HG03175 (cell line): ENCODE measurements around the gene KRTAP10-8.
"Not testable (repeated sequence)": the region's sequence is repeated elsewhere in the genome, so short reads cannot be mapped to it uniquely, and the experiment has no call there.

ENCODE experiments used
- ATAC-seq: cut with Tn5 transposase; IDR thresholded peaks from one replicate; pipeline ENCODE4 v1.9.1; 2021; ENCODE audit warnings: mild to moderate bottlenecking, moderate library complexity; ENCODE audit not compliant: unreplicated experiment

The KRTAP10-8 gene

GRCh38 chr21:44579056-44579832, 32.6 kb upstream of the KRTAP10-8 start:
- no peak for ATAC-seq

DNA sequence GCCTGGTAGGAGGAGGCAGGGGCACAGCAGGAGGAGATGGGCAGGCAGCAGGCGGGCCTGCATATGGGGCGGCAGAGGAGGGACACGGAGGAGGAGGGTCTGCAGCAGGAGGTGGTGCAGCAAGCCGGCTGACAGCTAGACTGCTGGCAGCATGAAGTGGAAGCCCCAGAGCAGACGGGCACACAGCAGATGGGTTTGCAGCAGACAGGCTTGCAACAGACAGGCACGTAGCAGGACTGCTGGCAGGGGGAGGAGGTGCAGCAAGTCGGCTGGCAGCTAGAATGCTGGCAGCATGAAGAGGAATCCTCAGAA, 32.1 kb upstream of the KRTAP10-8 start:
- no peak for ATAC-seq

GRCh38 chr21:44580231-44580821, 31.6 kb upstream of the KRTAP10-8 start, which contains the start of gene KRTAP10-5:
Gene KRTAP10-5, minus strand, starts transcription at chr21:44580604. Its CDS starts 26 bp downstream, at chr21:44580578.
- not testable (repeated sequence) for ATAC-seq

GRCh38 chr21:44581158-44581557, 30.7 kb upstream of the KRTAP10-8 start:
- ATAC-seq, result no peak

GRCh38 chr21:44582055-44582454, 29.8 kb upstream of the KRTAP10-8 start:
- no peak for ATAC-seq

DNA sequence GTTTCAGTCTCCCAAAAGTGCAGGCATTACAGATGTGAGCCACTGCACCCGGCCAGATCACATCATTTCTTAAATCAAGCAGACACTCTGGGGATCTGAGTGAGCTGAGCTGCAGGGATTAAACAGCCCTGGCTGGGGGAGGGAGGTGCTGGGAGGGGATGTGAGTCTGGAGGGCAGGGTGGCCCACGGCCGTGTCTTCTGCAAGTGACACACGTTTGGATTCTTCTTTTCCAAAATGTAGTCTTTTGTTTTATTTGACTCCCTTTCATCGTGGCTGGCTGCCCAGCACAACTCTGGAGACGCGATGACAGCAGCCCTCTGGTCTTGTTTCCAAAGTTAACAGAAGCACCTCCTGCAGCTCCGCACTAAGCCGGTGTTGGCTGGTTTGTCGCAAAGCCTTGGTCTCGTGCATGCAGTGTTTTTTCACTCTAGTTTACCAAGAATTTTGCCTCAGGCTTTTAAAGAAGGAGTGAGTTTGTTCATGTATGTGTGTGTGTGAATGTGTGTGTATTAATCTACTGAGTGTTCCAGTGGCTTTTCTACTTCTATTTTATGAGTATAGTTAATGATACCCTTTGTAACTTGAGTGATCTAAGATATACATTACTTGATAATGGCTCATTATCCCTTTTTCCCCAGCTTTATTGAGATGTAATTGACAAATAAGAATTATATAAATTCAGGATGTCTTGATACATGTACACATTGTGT, 28.6 kb upstream of the KRTAP10-8 start:
- no peak for ATAC-seq

- no peak for ATAC-seq
Observed at GRCh38 chr21:44583800-44584147, 28.1 kb upstream of the KRTAP10-8 start.

DNA sequence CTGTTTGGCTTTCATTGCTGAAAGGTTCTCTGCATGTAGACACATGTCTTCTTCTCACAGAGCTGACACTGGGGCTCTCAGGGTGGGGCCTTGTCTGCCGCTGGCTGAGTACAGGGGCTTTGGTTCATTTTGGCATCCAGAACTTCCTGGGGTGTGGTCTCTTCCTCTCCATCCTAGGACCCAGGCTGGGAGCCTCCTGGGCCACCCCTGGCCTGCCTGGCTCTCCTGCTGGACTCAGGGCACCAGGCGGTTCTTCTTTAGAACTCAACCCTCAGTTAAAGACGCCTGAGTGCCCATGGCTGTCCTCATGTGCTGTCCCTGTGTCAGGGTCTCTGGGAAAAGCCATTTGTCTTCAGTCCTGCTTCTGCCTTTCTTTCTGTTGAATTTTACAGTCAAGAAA, 26.0 kb upstream of the KRTAP10-8 start:
- ATAC-seq, result no peak

DNA sequence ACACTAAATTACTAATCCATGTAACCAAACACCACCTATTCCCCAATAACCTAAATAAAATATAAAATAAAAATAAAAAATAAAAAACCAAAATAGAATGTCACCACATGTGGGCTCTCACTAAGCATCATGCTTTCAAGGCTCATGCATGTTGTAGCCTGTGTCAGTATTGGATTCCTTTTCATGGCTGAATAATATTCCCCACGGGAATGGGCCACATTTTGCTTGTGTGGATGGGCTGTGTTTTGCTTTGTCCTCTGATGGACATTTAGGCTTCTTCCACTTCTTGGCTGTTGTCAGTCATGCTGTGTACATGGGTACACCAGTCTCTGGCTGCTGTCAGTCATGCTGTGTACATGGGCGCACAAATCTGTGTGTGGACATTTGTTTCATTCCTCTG, 22.8 kb upstream of the KRTAP10-8 start:
- ATAC-seq, result no peak

- no peak for ATAC-seq
Observed at GRCh38 chr21:44589586-44590305, 22.1 kb upstream of the KRTAP10-8 start.

GRCh38 chr21:44590311-44590721, 21.6 kb upstream of the KRTAP10-8 start:
- ATAC-seq, result no peak

DNA sequence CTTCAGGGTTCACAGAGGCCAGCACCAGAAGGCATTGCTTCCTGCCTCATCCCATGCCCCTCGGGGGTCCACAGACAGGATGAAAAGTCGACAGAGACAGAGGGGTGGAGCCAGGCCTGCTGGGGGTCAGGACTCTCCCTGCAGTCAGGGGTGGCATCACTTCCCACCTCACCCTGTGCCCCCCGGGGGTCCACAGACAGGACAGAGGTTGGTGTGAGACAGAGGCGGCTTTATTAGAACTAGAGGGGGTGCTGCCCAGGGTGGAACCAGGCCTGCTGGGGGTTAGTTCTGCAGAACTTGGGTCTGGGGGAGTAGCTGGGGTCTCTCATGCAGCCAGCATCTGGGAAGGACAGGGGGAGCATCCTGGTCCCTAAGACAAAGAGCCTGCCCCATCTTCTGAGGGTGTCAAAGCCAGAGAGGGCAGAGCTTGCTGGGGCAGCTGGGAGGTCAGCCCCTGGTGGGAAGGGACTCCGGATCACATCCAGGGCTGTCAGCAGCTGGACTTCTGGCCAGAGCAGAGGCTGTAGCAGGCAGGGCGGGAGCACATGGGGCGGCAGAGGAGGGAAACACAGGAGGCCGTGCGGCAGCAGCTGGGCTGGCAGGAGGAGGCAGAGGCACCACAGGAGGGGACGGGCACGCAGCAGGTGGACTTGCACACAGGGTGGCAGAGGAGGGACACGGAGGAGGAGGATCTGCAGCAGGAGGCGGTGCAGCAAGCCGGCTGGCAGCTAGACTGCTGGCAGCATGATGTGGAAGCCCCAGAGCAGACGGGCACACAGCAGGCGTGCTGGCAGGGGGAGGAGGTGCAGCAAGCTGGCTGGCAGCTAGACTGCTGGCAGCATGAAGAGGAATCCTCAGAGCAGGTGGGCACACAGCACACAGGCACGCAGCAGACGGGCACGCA, 20.7 kb upstream of the KRTAP10-8 start:
- ATAC-seq, result not testable (repeated sequence)

GRCh38 chr21:44591801-44592130, 20.1 kb upstream of the KRTAP10-8 start:
- ATAC-seq, result not testable (repeated sequence)

DNA sequence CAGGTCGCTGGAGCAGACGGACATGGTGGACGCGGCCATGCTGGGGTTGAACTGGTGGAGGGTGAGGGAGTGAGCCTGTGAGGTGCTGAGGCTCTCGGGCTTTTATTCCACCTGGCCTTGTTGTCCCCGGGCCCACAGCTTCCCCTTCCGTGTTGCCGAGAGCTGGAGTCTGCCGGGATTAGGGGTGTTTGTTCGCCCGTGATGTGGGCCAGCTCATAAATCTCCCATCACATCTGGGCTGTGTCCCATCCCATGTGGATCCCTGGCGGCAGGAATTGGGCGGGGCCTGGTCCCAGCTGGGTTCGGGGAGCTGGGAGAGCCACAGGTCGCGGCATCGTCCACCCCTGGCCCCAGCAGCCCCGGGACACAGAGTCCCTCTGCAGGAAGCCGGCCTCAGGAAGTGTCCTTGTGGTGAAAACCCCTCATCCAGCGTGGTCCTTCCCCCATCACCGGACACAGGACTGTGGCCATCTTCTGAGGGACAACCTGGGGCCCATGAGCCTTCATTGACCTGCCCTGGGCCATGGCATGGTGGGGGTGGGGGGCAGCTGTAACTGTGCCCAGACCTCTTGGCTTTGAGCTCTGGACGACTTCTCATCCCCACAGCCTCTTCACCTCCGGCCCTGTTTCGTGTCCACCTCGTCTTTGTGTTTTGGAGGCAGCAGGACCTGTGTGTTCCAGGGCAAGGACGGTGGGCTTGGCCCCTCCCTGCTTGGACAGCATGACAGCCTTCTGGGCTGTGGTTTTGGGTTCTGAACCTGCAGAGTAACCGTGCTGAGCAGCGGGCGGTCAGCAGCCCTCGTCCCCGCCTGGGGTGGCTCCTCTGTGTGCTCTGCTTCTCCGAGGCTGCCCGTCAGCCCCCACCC, 19.2 kb upstream of the KRTAP10-8 start, which contains the start of gene KRTAP10-6:
Gene KRTAP10-6 (minus strand): TSS at position 60 of the 866 bp plus-strand sequence. CDS start 21 bp downstream, at position 39.
- ATAC-seq, result no peak

- ATAC-seq, result no peak
Observed at GRCh38 chr21:44593598-44594405, 18.1 kb upstream of the KRTAP10-8 start.

- ATAC-seq, result no peak
Observed at GRCh38 chr21:44594406-44594916, 17.4 kb upstream of the KRTAP10-8 start.

GRCh38 chr21:44595524-44595923, 16.4 kb upstream of the KRTAP10-8 start:
- no peak for ATAC-seq

- ATAC-seq, result no peak
Observed at GRCh38 chr21:44596068-44596725, 15.7 kb upstream of the KRTAP10-8 start.
